ENCODE measurements around the gene NRXN3.

- TF ChIP-seq CTCF (conservative IDR thresholded peaks at IDR 0.05) (no peak), EZH2 (IDR thresholded peaks at IDR 0.05; ENCODE audit: low read depth) (no peak)
Measured at GRCh38 chr14:79693935-79694334, 1523.8 kb downstream of the NRXN3 start.

Data from PC-9 (cell line).